Stimulated activated CD8-positive, alpha-beta memory T cell treated with anti-CD3 and anti-CD28 coated beads, Interleukin-15, amount 100 ng/mL, for 24 hours (primary cell): Measurements from ENCODE around the gene EFR3B.
"Not testable (repeated sequence)": the region's sequence is repeated elsewhere in the genome, so short reads cannot be mapped to it uniquely, and the experiment has no call there.

Experiments
- DNase-seq: peaks from one replicate; pipeline ENCODE4 v3.0.0-alpha.2; 2020; ENCODE audit warnings: low read depth

Gene EFR3B

DNA sequence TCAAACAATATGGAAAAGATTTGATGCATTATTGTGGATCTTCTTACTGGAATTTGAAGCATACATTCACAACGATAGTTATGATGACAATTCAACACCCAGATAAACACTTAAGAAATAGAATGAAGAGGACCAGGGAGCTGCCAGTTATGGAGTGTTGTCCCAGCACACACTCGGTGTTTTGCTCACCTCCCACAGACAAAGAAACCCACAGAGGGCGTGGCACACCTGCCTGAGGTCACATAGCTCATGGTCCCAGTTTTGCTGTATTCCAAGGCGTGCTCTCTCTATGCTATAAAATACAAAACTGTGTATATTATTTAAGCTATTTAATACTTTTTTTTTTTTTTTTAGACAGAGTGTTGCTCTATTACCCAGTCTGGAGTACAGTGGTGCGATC is 31.1 kb downstream of the EFR3B start:
- no peak for DNase-seq

GRCh38 chr2:25073914-25074313 is 32.0 kb downstream of the EFR3B start:
- DNase-seq: no peak

DNA sequence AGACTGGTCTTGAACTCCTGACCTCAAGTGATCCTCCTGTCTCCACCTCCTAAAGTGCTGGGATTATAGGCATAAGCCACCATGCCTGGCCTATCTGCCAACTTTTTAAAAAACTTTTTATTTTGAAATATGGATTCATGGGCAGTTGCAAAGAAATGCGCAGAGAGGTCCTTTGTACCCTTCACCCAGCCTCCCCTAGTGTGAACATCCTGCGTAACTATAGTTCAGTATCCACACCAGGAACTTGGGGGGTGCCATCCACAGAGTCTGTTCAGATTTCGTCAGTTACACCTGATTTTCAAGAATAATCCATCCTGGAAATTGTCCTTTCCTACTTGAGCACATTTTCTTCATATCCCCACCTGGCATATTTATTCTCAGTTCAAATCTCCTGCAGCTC is 33.0 kb downstream of the EFR3B start:
- DNase-seq: no peak

DNA sequence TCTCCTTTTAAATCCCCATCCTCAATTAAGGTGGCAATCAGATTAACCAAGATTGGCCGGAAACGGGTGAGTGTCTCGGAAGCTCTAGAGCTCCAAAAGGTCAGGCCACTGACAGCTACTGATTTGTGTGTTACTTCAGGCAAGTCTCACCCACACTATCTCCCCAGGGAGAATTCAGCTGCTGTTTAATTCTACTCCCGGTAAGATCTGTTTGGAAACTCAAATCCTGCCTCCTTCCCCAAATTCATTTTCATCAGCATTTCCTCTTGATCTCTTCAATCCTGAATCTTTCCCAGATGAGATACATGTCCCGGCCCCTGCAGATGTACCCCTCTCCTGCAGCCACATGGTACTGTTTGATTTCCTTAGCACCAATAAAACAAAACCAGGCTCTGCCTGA is 34.9 kb downstream of the EFR3B start:
- DNase-seq: no peak

DNA sequence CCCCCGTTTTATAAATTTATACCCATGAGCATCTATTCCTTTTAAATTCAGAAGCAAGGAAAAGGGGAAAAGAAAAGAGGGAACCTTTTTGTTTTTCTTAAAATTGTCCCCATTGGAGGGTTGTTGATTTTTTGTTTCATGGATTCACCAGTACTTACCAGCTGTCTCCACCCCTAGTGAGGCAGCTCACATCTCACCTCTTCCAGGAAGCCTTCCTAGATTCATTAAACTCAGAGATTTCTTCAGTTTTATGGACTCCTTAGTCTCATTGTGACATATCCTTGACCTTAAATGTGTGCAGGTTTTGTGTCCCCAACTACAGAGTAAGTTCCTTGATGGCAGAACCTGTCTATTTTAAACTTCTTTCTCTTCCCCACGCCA is 35.9 kb downstream of the EFR3B start:
- DNase-seq: no peak

DNA sequence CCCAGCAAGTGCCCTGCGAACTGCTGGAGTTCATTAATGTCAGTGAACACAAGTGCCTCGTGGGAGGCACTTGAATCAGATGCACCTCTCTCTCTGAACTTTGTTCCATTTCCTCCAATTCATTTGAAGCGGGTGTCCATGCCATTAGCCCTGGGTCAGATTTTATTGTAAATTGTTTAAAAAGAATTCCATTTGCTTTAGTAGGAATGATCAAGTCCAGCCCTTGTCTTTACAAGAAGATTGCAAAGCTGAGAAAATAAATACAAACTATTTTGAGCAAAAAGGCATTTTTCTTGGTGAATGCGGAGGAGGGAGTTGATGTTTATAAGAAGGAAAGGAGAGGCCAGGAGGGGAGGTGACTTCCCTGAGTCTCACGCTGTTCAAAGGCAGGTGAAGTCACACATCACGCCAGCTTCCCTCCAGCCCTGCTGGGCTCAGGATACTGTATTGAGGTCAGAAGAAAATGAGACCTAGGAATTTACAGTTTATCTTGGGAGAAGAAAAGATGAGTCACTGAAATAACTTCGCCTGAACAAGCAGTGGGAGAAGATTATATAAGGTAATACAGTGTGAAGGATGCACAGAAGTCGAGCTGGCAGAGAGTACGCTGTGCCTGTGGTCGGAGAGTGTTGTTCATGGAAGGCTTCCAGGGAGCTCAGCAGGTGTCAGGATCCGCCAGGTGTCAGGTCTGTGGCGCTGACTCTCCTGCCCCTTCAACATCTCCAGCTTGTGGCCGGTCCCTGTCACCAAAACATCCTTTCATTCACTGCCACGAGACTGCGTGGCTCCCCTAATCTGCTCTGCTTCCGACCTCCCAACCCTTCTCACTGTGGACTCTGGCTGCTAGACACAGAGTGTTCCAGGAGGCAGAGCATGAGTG is 36.5 kb downstream of the EFR3B start:
- no peak for DNase-seq

GRCh38 chr2:25079050-25079635 is 37.3 kb downstream of the EFR3B start:
- no peak for DNase-seq

DNA sequence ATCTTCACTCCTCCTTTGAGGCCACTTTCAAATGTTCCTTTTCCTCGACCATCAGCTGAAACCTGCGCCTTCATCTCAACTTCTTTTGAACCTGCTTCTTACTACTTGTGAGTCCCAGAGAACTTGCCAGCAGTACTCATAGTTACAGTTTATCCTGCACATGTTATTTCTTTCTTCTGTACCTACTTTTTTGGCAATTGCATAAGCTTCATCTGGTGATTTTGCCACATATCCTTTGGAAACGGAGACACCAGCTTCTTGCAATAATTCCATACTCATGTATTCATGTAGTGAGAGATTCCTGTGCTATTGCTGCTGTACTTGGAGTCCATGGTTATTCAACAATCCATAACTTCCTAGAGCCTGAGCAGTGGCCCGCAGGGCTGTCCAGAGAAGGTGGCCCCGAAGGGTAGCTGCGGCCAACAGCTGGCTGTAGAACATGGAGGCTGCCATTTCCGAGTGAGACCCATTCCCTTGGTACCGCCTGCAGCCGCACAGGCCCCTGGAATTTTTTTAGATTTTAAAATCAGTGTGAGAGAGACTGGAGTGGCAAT is 39.4 kb downstream of the EFR3B start:
- DNase-seq: no peak

GRCh38 chr2:25082002-25082622 is 40.2 kb downstream of the EFR3B start:
- no peak for DNase-seq

GRCh38 chr2:25085761-25086560 is 44.1 kb downstream of the EFR3B start:
- DNase-seq: no peak

DNA sequence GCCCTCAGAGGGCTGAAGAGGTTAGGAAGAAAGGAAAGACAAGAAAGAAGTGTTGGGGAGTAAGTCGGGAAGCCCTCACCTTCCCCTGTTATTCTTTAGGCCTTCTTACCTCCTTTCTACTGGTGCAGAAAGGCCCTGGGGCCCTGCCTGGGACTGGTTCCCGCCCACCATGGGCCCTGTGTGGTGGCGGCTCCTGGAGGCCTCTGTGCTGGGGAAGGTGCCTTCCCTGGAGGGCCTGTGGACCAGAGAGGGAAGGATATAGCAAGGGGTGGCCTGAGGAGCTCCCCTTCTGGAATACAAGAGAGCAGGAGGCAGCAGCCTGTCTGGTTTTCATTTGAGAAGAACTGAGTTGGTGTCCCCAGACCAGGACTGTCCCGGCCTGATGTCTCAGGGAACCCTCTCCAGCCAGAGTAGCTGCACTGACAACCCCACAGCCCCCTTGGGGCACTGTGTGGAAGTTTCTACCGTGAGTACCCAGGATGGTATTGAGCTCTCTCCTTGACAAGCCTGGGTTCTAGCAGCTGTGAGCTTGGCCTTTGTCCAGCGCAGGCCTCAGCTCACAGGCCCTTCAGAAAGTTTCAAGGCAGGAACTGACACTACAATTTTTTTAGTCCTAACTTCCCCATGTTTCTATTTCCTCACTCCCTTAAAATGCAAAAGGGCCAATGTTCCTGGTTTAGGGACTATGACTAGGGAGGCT is 47.1 kb downstream of the EFR3B start:
- DNase-seq: no peak

DNA sequence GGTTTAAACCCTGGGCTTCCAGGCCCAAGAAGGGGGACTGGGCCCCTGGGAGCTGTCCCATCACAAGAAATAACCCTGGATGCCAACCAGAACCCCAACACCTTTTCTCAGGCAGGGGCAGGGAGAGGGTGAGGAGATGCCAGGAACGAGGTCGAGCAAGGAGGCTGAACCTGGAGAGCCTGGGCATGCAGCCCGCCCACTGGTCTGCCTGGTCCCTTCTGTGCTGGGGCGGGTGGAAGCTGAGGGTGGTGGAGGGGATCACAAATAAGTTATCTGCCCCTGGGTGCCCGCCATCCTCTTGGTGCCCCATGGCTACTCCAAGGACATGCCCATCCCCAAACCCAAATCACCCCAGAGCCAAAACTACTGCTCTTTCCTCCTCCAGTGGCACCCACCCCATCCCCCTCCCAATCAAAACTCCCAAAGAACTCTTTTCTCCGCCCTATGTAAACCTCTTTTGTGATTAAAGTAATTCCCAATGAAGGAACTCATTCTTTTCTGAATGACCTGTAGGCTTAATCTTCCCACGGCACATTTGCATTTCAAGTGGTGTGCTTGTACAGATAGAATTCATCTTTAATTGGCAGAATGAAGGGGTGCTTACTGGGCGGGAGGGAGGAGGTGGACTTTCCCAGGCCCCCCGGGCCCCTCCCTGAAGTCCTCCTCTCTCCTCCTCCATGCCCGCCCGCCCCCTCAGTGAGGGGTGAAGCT is 47.9 kb downstream of the EFR3B start:
- DNase-seq: no peak

- no peak for DNase-seq
These were observed 48.9 kb downstream of the EFR3B start for GRCh38 chr2:25090801-25091200.

GRCh38 chr2:25091265-25091664 is 49.4 kb downstream of the EFR3B start:
- DNase-seq: no peak

- no peak for DNase-seq
These were observed 56.2 kb downstream of the EFR3B start for GRCh38 chr2:25098056-25098455.

DNA sequence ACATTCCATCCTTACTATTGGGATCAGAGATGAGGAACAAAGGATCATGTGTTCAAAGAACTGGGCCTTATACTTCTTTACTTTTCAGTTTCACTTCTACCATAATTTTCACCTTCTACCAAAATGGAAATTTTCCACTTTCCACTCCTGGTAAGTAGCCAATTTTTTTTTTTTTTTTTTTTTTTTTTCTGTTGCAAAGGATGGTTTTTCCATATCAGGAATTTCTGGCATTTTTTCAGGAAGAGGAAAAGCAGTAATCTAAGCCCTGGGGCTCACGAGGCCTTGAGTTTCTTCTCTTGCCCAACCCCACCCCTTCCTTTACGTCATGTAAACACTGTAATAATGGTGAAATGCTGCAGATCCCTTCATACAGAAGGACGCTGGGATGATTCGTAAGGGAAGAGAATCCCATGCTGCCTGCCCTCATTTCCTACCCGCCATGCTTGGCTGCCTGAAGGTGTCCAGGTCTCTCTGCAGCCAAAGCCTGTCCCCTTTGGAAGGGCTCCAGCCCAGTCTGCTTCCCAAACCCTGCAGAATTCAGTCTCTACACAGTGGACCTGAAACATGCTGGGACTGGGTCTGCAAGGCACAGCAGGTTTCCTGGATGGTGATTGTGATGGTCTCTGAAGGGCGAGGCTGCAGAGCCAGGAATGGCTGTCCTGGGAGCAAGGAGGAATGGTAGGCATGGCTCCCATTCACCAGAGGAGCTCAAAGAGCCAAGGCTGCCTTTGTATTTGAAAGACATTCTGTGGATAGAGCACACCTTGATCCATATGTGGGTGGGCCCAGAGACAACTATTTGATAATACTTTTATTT is 57.0 kb downstream of the EFR3B start:
- DNase-seq: no peak

DNA sequence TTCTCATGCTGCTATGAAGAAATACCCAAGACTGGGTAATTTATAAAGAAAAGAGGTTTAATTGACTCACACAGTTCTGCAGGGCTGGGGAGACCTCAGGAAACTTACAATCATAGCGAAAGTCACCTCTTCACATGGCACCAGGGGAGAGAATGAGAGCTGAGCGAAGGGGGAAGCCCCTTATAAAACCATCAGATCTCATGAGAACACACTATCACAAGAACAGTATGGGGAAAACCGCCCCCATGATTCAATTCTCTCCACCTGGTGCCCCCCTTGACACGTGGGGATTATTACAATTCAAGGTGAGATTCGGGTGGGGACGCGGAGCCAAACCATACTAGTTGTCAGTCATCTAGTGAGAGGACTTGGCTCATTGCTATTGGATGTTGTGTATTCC is 60.5 kb downstream of the EFR3B start:
- not testable (repeated sequence) for DNase-seq

DNA sequence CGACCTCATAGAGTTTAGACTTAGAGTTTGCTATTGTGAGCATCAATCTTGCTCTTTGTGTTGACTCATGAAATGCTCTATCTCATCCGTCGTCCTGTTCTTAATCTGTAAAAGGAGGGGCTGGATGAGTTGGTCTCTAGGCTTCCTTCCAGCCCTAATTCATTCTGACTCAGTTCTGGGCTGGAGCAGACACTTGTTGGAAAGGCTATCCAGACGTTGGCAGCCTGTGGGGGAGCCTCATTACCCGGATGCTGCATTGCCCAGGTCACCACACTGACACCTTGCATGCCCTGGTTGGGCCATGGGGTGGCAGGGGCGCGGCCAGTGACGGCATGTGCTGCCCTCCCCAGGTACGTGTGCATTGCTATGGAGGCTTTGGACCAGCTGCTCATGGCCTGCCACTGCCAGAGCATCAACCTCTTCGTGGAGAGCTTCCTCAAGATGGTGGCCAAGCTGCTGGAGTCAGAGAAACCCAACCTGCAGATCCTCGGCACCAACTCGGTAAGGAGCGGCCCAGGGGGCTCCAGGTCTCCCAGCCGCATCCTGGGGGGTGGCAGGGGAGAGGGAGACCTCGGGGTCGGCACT is 61.5 kb downstream of the EFR3B start:
- DNase-seq: no peak

- no peak for DNase-seq
These were observed 62.9 kb downstream of the EFR3B start for GRCh38 chr2:25104736-25105135.
